Esophagus muscularis mucosa (tissue), 4 donors: ENCODE data around the gene PPFIA3. TPM values are rescaled to one million over a fixed set of nuclear protein-coding genes. Genes with fewer than 3 reads are reported as not detected.
A peak's percentile ranks its signal among the peaks of the same experiment; 100 is the strongest.
"Not testable (repeated sequence)": the region's sequence is repeated elsewhere in the genome, so short reads cannot be mapped to it uniquely, and the experiment has no call there.

Experiments
- DNase-seq: peaks from one replicate; pipeline ENCODE4 v3.0.0-alpha.2; 2017; ENCODE audit errors: extremely low spot score
- H3K27ac ChIP-seq, 4 donors: fragments of 200-600 bp; sonication (generic); replicated peaks in 1 of 4; 1 replicate in 3 of 4; 2 replicates in 1 of 4; pipeline ENCODE4 v1.5.1; 2016 to 2019; ENCODE audit warnings: mild to moderate bottlenecking in 1 of 4
- H3K27me3 ChIP-seq, 4 donors: fragments of 200-600 bp; sonication (generic); one replicate each; pipeline versions ENCODE4 v1.5.1 to v1.6.0; 2016 to 2019
- H3K36me3 ChIP-seq, 4 donors: fragments of 200-600 bp; sonication (generic); one replicate each; pipeline ENCODE4 v1.5.1; 2016 to 2019
- H3K4me1 ChIP-seq, 4 donors: fragments of 200-600 bp; sonication (generic); one replicate each; pipeline ENCODE4 v1.5.1; 2016 to 2019
- H3K4me3 ChIP-seq, 4 donors: fragments of 200-600 bp; sonication (generic); 1 replicate in 2 of 4; 2 replicates in 2 of 4; pipeline ENCODE4 v1.5.1; 2016 to 2019; ENCODE audit warnings: mild to moderate bottlenecking in 4 of 4, moderate library complexity in 1 of 4
- H3K9me3 ChIP-seq, 4 donors: fragments of 200-600 bp; sonication (generic); 1 replicate in 3 of 4; 2 replicates in 1 of 4; pipeline ENCODE4 v1.5.1; 2016 to 2019
- EP300 ChIP-seq: sonication (generic); formaldehyde crosslinking; IDR thresholded peaks from one replicate; pipeline ENCODE4 v1.6.1; 2017; ENCODE audit warnings: antibody characterized with exemption
- POLR2A ChIP-seq: fragments of 450-650 bp; IDR thresholded peaks from one replicate; pipeline ENCODE4 v1.6.1; 2017; ENCODE audit warnings: antibody characterized with exemption, moderate library complexity, mild to moderate bottlenecking, low read depth
- POLR2AphosphoS5 ChIP-seq, 2 donors: sonication (generic); formaldehyde crosslinking; IDR thresholded peaks; one replicate each; pipeline ENCODE4 v1.6.1; 2017; ENCODE audit warnings: antibody characterized with exemption in 2 of 2
- WGBS: methylation state at CpG from one replicate; pipeline ENCODE4 v1.1.5; 2018; 5-methylcytosine and 5-hydroxymethylcytosine counted together
- intact Hi-C: fragments of 100-400 bp; cut with DNase I; formaldehyde crosslinking; loops from one replicate; pipeline ENCODE4 v1.15.1; 2023
- total RNA-seq, 4 donors: library from RNA; depleted of rRNA; stranded (reverse); fragments of >200 nt; gene quantifications; one replicate each; pipeline versions ENCODE4 v1.1.0 to v1.2.1, GENCODE V29; 2016
- TF ChIP-seq, protein P1 (sequence below), 3 experiments: fragments of 200-600 bp in 2 of 3; fragments of 450-650 bp in 1 of 3; sonication (generic) in 2 of 3; IDR thresholded peaks; one replicate each; pipeline ENCODE4 v1.5.1; 2017 to 2019; ENCODE audit warnings: antibody characterized with exemption in 3 of 3, mild to moderate bottlenecking in 2 of 3, moderate library complexity in 1 of 3

The PPFIA3 gene
- total RNA-seq, 4 donors from 2014 or later, result 3.3 to 8.4 (median 5.3) TPM

- TF ChIP-seq EP300, result no peak
- no peak for TF ChIP-seq POLR2A
- no peak for TF ChIP-seq POLR2AphosphoS5 (IDR thresholded peaks at IDR 0.05)
- TF ChIP-seq, protein P1, sequence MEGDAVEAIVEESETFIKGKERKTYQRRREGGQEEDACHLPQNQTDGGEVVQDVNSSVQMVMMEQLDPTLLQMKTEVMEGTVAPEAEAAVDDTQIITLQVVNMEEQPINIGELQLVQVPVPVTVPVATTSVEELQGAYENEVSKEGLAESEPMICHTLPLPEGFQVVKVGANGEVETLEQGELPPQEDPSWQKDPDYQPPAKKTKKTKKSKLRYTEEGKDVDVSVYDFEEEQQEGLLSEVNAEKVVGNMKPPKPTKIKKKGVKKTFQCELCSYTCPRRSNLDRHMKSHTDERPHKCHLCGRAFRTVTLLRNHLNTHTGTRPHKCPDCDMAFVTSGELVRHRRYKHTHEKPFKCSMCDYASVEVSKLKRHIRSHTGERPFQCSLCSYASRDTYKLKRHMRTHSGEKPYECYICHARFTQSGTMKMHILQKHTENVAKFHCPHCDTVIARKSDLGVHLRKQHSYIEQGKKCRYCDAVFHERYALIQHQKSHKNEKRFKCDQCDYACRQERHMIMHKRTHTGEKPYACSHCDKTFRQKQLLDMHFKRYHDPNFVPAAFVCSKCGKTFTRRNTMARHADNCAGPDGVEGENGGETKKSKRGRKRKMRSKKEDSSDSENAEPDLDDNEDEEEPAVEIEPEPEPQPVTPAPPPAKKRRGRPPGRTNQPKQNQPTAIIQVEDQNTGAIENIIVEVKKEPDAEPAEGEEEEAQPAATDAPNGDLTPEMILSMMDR (IDR thresholded peaks at IDR 0.05), result no peak
- no peak for DNase-seq
- 70% methylated on average over 24 of the region's 26 CpGs for WGBS
- Histone ChIP-seq H3K4me1 (peaks cover 35 to 57% (median 47%) of the 10 kb centered on the region in 4 donors), H3K9me3 (no peaks in the 10 kb centered on the region), H3K36me3 (peaks cover 0 to 4% (median 0%) of the 10 kb centered on the region in 4 donors), H3K4me3 (peak overlapping the region; percentile 63 to 86 (median 70)), H3K27me3 (no peaks in the 10 kb centered on the region), H3K27ac (peak overlapping the region; percentile 92 to 99 (median 97))
- intact Hi-C loops, result no loop called here
Observed at GRCh38 chr19:49117677-49118564, 1.4 kb upstream of the PPFIA3 start.

DNA sequence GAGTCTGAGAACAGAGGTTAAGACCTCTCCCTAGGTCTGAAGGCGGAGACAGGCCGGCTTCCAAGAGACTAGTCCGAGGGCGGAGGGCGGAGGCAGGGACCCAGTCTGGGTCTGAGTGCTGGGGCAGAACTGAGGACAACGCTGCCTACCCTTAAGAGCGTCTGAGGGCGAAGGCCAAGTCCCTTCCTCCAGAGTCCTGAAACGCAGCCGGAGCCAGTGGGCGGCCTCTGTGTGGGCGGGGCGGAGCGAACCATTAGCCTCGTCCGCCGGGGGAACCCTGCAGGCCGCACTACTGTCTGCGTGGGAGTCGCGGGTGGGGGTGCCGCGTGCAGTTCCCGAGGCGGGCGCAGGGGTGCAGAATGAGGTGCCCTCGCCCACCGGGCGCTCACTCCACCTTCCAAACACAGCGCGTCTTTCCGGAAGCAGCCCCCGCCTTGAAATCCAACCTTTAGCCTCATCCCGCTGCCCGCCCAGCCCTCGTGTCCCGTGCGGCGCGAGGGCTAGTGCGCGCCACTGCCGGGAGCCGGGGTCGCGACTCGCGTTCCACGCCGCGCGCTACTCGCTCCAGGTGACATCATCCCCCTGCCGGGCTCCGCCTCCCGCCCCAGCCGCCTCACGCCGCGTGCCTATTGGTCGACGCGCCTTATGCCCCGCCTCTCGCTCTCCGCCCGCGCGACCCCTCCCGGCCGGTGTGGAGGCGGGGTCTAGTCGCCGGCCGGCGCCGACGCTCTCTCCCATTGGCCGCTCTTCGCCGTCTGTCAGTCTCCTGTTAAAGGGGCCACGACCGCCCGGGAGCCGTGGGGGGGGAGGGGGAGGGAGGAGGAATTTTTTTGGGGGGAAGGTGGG lies 556 bp upstream of the PPFIA3 start, which contains the start of gene C19orf73:
Gene C19orf73 (minus strand): TSS at position 579 of the 846 bp plus-strand sequence. CDS start 121 bp downstream, at position 458.
- Histone ChIP-seq H3K4me3 (peak within 1 kb of the TSS; percentile 63 to 86 (median 70)), H3K9me3 (no peaks in the 10 kb centered on the region), H3K27ac (peak within 1 kb of the TSS; percentile 92 to 99 (median 97)), H3K36me3 (peaks cover 0 to 4% (median 0%) of the 10 kb centered on the region in 4 donors), H3K4me1 (peaks cover 29 to 49% (median 41%) of the 10 kb centered on the region in 4 donors), H3K27me3 (no peaks in the 10 kb centered on the region)
- DNase-seq, result peak; percentile 97
- 0% methylated on average over 1 of the region's 85 CpGs for WGBS
- TF ChIP-seq POLR2A, result no peak
- peak; percentile 78 to 85 for TF ChIP-seq POLR2AphosphoS5 (IDR thresholded peaks at IDR 0.05)
- TF ChIP-seq, protein P1 (IDR thresholded peaks at IDR 0.05), result peak in 1 of 3 experiments; percentile 16
- intact Hi-C loops, result no loop called here

- peaks cover 22 to 37% (median 32%) of the 10 kb centered on the region in 4 donors for H3K4me1 ChIP-seq
- H3K9me3 ChIP-seq, result no peaks in the 10 kb centered on the region
- H3K36me3 ChIP-seq, result peaks cover 0 to 4% (median 0%) of the 10 kb centered on the region in 4 donors
- TF ChIP-seq POLR2AphosphoS5 (IDR thresholded peaks at IDR 0.05) (no peak), EP300 (no peak), POLR2A (no peak)
- TF ChIP-seq, protein P1 (IDR thresholded peaks at IDR 0.05), result no peak
- H3K4me3 ChIP-seq, result peak overlapping the region in 3 of 4 donors; percentile 69 to 86 (median 70)
- no peaks in the 10 kb centered on the region for H3K27me3 ChIP-seq
- WGBS, result 11% methylated on average over 16 of the region's 16 CpGs
- intact Hi-C loops, result no loop called here
- no peak for DNase-seq
- peak overlapping the region in 1 of 4 donors; percentile 98 for H3K27ac ChIP-seq
Observed at GRCh38 chr19:49120325-49120683, 960 bp downstream of the PPFIA3 start.

GRCh38 chr19:49120868-49121267 lies 1.5 kb downstream of the PPFIA3 start:
- no peak overlapping the region for H3K27ac ChIP-seq
- DNase-seq, result no peak
- WGBS, result 92% methylated on average over 2 of the region's 2 CpGs
- no peaks in the 10 kb centered on the region for H3K9me3 ChIP-seq
- H3K4me3 ChIP-seq, result no peak overlapping the region
- H3K27me3 ChIP-seq, result no peaks in the 10 kb centered on the region
- TF ChIP-seq POLR2AphosphoS5 (IDR thresholded peaks at IDR 0.05) (no peak), EP300 (no peak), POLR2A (no peak)
- TF ChIP-seq, protein P1 (IDR thresholded peaks at IDR 0.05), result no peak
- intact Hi-C loops, result no loop called here
- H3K4me1 ChIP-seq, result peaks cover 22 to 38% (median 31%) of the 10 kb centered on the region in 4 donors
- peaks cover 0 to 4% (median 0%) of the 10 kb centered on the region in 4 donors for H3K36me3 ChIP-seq

GRCh38 chr19:49121841-49122240 lies 2.5 kb downstream of the PPFIA3 start:
- H3K9me3 ChIP-seq, intact Hi-C loops: not testable (repeated sequence)
- 71% methylated on average over 10 of the region's 10 CpGs for WGBS

DNA sequence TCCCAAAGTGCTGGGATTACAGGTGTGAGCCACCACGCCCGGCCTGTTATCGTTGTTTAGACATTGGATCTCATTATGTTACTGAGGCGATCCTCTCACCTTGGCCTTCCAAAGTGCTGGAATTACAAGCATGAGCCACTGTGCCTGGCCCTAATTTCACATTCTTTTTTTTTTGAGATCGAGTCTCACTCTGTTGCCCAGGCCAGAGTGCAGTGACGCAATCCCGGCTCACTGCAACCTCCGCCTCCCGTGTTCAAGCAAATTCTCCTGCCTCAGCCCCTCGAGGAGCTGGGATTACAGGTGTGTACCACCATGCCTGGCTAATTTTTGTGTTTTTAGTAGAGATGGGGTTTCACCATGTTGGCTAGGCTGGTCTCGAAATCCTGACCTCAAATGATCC lies 3.9 kb downstream of the PPFIA3 start:
- WGBS, result 94% methylated on average over 11 of the region's 11 CpGs
- intact Hi-C loops, H3K36me3 ChIP-seq, H3K4me3 ChIP-seq, DNase-seq, H3K27ac ChIP-seq, H3K9me3 ChIP-seq, H3K27me3 ChIP-seq: not testable (repeated sequence)
- H3K4me1 ChIP-seq, result peaks cover 19 to 36% (median 30%) of the 10 kb centered on the region in 4 donors

More at GRCh38 chr19:49121841-49122240, 2.5 kb downstream of the PPFIA3 start:
- not testable (repeated sequence) for H3K4me3 ChIP-seq, H3K36me3 ChIP-seq, DNase-seq, H3K27me3 ChIP-seq, H3K27ac ChIP-seq
- H3K4me1 ChIP-seq, result peaks cover 22 to 38% (median 31%) of the 10 kb centered on the region in 4 donors
